Stimulated activated CD4-positive, alpha-beta T cell treated with anti-CD3 and anti-CD28 coated beads, Interleukin-4, amount 100 ng/mL, for 48 hours (primary cell): ENCODE results near the gene UCK2.

Experiments used
- DNase-seq, 2 donors: peaks; one replicate each; pipeline ENCODE4 v3.0.0-alpha.2; 2020; ENCODE audit warnings: low read depth in 2 of 2

Gene UCK2

GRCh38 chr1:165879946-165880345 lies 52.5 kb downstream of the UCK2 start:
- DNase-seq = no peak

GRCh38 chr1:165880993-165881392 lies 53.6 kb downstream of the UCK2 start:
- DNase-seq = no peak

DNA sequence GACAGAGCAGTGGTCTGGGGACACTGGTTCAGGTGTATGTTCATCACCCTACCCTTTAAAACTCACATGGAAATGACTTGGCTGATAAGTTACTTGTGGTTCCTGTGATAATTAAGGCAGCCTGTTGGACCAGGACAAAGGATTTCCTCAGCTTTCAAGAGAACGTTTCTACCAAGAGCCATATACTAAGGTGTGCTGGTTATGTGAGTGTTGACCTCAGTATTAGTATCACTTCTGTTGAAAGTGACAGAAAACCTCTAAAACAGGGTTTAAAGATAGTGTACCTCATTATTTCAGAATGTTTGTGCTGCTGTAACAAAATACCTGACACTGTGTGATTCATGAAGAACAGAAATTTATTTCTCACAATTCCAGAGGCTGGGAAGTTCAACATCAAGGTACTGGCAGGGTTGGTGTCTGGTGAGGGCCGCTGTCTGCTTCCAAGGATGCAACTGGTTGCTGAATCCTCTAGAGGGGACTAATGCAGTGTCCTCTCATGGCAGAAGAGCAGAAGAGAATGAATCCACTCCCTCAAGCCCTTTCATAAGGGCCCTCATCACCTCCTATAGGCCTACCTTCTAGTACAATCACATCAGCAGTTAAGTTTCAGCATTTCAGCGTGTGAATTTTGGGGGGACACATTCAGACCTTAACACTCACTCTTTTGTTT lies 54.9 kb downstream of the UCK2 start:
- no peak for DNase-seq

DNA sequence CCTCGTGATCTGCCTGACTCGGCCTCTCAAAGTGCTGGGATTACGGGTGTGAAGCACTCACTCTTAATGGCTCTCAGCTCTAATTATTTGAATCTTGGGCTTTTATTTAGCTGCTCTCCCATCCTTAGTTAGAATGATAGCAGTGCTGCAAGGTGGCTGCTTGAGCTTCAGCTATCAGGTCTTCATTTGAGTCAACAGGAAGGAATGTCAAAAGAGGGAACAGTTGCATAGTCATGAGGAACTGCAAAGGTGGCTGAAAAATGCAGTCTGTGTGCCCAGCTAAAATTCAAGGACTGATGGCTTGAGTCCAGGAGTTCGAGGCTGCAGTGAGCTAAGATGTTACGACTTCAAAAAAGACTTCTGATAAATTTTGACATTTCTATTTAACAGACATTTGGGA lies 55.6 kb downstream of the UCK2 start:
- no peak for DNase-seq

GRCh38 chr1:165884009-165884689 lies 56.7 kb downstream of the UCK2 start:
- DNase-seq = no peak

- no peak for DNase-seq
Observed at GRCh38 chr1:165884690-165885304, 57.4 kb downstream of the UCK2 start.

GRCh38 chr1:165885305-165885694 lies 57.9 kb downstream of the UCK2 start:
- no peak for DNase-seq

- DNase-seq = no peak
Observed at GRCh38 chr1:165886193-165886592, 58.8 kb downstream of the UCK2 start.

DNA sequence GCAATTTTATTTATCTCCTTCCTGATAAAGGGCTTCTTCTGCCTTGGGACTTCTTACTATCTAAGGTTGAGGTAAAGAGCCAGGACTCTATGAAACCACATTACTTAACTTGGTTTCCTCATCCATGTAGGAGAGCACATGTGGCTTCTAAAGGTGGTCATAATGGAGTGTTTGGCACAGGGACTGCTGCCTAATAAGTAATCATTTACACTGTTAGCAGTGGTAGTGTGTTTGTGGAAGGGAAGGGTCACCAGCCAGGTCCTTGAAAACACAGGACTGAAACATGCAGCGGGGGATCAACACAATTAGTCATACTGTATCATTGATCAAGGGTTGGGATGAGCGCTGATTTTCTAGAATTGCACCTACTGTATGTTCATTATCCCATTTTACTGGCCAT lies 59.6 kb downstream of the UCK2 start:
- no peak for DNase-seq

GRCh38 chr1:165887877-165888551 lies 60.6 kb downstream of the UCK2 start:
- no peak for DNase-seq

DNA sequence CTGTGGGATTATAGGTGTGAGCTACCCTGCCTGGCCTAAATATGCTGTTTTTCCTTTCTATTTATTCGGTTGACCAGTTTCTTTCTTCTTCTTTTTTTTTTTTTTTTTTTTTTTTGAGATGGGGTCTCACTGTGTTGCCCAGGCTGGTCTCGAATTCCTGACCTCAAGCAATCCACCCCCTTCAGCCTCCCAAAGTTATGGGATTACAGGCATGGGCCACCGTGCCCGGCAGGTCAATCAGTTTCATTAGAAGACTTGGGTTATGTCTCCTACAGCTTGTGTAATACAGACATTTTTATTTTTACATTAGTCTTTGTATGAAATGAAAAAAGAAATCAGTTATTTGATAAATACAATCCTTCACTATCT lies 61.1 kb downstream of the UCK2 start:
- DNase-seq = no peak

- DNase-seq = no peak
Observed at GRCh38 chr1:165890684-165891083, 63.3 kb downstream of the UCK2 start.

- no peak for DNase-seq
Observed at GRCh38 chr1:165891111-165891860, 63.9 kb downstream of the UCK2 start.

DNA sequence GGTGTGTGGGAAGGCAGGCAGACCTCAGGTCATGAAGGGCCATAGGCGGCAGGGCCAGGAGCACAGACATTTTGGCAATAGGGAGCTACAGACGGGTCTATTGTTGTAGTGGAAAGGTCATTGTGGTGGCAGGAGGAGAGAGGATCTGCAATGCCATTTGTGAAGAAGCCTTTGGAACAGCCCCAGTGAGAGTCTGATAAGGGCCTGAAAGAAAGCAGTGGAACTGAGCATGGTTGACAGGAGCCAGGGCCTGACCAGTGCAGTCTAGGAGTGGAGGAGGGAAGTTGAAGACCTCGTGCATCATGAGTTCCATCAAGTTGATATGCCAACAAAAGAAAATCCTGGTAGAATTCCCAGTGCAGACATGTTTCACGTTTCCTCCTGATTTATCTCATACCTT lies 65.5 kb downstream of the UCK2 start:
- no peak for DNase-seq

DNA sequence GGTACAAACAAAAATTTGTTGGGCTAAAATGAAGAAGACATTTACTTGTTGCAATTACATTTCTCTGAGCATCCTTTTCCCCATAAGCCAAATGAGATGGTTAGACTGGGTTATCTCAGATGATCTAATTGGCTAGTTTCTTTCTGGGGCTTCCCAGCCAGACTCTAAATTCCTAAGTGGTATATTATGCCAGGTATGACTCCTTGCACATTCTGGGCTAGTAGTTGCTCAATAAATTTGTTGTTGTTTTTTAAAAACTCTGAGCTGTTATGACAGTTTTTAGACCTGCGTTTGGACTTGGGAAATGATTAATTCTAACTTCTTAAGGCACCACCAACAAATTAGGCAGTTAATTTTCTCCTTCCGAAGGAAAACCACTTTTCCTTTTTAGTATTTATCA lies 66.1 kb downstream of the UCK2 start:
- DNase-seq = no peak

DNA sequence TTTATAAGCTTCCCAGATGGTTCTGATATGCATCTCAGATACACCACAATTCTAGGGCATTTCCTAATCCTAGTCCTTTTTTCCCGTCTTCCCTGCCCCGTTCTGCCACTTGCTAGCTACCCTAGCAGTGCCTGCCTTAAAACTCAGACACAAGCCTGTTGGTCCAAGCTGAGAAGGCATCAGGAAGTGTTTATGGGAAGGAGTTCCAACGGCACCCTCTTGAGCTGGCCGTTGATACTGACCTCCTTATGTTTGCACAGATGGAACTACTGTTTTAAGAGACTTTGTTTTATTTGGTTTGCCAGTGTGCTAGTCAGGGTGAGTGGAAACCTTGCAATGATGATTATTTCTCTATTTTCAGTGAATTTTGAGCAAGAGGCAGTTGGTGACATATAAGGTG lies 67.2 kb downstream of the UCK2 start:
- no peak for DNase-seq

GRCh38 chr1:165895451-165895871 lies 68.0 kb downstream of the UCK2 start:
- DNase-seq = no peak

GRCh38 chr1:165896277-165896676 lies 68.9 kb downstream of the UCK2 start:
- no peak for DNase-seq

DNA sequence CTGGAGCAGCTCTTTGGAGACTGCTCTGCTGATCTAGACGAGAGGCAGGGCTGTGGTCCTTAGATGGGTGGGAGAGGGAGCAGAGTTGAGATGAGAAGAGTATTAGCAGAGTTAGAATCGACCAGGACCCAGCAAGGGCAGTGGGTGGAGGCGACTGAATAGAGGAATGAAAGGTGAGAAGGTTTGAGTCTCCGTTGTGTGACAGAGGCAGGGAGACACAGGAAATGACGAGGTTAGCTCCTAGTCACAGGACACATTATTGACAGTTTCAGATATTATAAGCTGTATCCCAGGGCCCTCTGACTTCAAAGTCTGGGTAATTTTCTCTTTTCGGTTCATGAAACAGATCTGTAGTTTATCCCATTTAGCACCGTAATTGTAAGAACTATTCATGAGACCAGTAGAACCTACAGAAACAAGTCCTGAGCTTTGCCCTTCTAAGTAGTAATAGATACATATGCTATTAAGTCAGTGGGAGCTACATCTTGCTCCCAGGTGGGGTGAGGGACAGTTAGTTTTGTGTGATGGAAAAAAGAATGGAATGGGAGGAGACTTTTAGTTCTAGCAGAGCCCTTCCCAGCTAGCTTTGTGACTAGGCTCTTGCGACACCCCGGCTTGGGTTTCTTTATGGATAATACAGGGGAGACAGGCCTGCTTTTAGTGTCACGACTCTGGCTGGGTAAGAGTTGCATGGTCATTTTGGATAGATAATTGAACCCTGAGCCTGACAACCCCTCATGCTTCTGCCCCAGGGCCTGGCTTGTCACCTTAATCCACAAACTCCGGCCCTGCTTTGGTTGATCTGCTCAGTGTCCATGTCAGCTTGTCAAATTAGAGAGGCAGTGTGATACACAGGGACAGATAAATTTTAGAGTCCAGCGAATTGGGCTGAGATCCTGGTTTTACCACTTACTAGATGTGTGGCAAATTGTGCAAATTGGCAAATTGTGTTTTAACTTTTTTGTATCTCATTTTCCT lies 70.2 kb downstream of the UCK2 start:
- DNase-seq = no peak

GRCh38 chr1:165898837-165899236 lies 71.4 kb downstream of the UCK2 start:
- DNase-seq = no peak

GRCh38 chr1:165899461-165899941 lies 72.1 kb downstream of the UCK2 start:
- DNase-seq = no peak
